ENCODE measurements around the gene RNLS.
A peak's percentile ranks its signal among the peaks of the same experiment; 100 is the strongest.

Gene RNLS

GRCh38 chr10:88450201-88450600 is 132.9 kb downstream of the RNLS start:
- DNase-seq (ENCODE audit: low read depth), result no peak
- no peak overlapping the region for H3K4me3 ChIP-seq (replicated peaks; ENCODE audit: low read depth, low read length)
- TF ChIP-seq CTCF (IDR thresholded peaks at IDR 0.05; ENCODE audit: low read length, missing control alignments), result no peak

DNA sequence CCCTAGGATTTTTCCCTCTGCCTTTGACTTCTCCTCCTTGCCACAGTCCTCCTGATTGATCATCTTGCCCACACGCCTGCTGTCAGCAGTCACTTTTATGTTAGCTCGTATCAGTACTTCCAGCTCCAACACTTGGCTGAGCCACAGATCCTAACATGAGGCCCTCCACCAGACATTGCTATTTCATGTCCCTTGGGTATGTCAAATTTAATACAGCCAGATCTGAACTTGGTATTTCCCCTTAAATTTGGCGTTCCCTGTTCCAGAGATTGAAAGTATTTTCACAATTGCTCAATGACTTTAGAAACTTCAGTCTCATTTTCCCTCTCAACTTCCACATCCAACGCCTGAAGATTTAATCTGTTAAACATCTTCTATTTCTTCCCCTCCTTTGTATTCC is 140.4 kb downstream of the RNLS start:
- DNase-seq (ENCODE audit: low read depth), result no peak
- no peak for TF ChIP-seq CTCF (IDR thresholded peaks at IDR 0.05; ENCODE audit: low read length, missing control alignments)
- H3K4me3 ChIP-seq (replicated peaks; ENCODE audit: low read depth, low read length), result no peak overlapping the region

DNA sequence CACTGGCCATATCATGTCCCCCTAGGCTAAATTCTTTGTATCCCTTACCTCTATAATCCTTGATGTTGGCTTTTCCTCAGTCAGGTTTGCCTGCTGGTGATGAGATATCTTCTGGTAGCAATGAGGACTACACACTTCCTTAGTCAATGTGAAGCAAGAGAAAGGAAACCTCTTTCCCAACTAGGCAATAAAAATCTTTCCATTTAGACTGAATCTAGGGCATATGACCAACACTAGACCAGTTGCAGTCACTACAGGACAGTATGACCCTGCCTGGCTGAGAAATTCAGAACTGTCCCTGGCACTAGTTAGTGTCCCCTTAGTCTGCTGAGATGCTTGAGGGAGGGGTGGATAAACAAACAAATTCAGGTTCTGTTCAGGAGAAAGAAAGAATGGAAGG is 142.6 kb downstream of the RNLS start:
- no peak overlapping the region for H3K4me3 ChIP-seq (replicated peaks; ENCODE audit: low read depth, low read length)
- DNase-seq (ENCODE audit: low read depth), result no peak
- no peak for TF ChIP-seq CTCF (IDR thresholded peaks at IDR 0.05; ENCODE audit: low read length, missing control alignments)

- DNase-seq (ENCODE audit: low read depth), result no peak
- no peak for TF ChIP-seq CTCF (IDR thresholded peaks at IDR 0.05; ENCODE audit: low read length, missing control alignments)
- H3K4me3 ChIP-seq (replicated peaks; ENCODE audit: low read depth, low read length), result no peak overlapping the region
These were observed 143.2 kb downstream of the RNLS start for GRCh38 chr10:88439932-88440331.

GRCh38 chr10:88437411-88437810 is 145.7 kb downstream of the RNLS start:
- no peak for DNase-seq (ENCODE audit: low read depth)

GRCh38 chr10:88433565-88434186 is 149.4 kb downstream of the RNLS start:
- no peak for TF ChIP-seq CTCF (IDR thresholded peaks at IDR 0.05; ENCODE audit: low read length, missing control alignments)
- DNase-seq (ENCODE audit: low read depth), result peak; percentile 22
- H3K4me3 ChIP-seq (replicated peaks; ENCODE audit: low read depth, low read length), result no peak overlapping the region

More at GRCh38 chr10:88437411-88437810, 145.7 kb downstream of the RNLS start:
- no peak overlapping the region for H3K4me3 ChIP-seq (replicated peaks; ENCODE audit: low read depth, low read length)
- TF ChIP-seq CTCF (IDR thresholded peaks at IDR 0.05; ENCODE audit: low read length, missing control alignments), result no peak

DNA sequence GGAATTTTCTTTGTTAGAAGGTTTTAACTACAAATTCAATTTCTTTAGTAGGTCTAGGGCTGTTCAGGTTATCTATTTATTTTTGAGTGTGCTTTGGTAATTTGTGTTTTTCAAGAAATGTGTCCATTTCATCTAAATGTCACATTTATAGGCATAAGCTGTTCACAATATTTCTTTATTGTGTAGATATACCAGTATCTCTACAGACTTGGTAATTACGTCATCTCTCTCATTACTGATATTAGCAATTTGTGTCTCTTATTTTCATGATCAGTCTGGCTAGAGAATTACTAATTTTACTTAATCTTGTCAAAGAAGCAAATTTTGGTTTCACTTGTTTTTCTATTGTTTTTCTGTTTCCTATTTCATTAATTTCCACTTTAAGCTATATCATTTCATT is 152.0 kb downstream of the RNLS start:
- no peak for DNase-seq (ENCODE audit: low read depth)
- no peak for TF ChIP-seq CTCF (IDR thresholded peaks at IDR 0.05; ENCODE audit: low read length, missing control alignments)
- H3K4me3 ChIP-seq (replicated peaks; ENCODE audit: low read depth, low read length), result no peak overlapping the region
